SU-DHL-6 (cell line): ENCODE results near the gene SAPCD1.

Source experiments
- EZH2phosphoT487 ChIP-seq: fragments of 200-600 bp; sonication (generic), shearing (Covaris generic); conservative IDR thresholded peaks from 2 replicates; pipeline ENCODE4 v1.6.1; 2018; ENCODE audit warnings: mild to moderate bottlenecking, antibody characterized with exemption, low read length, moderate library complexity, mixed read lengths
- TF ChIP-seq, protein P1 (sequence below): fragments of 200-600 bp; sonication (generic); IDR thresholded peaks from one replicate; pipeline ENCODE4 v1.5.1; 2017; ENCODE audit warnings: antibody characterized with exemption, mild to moderate bottlenecking, low read length, moderate library complexity; ENCODE audit not compliant: insufficient read depth, poor library complexity, severe bottlenecking

DNA sequence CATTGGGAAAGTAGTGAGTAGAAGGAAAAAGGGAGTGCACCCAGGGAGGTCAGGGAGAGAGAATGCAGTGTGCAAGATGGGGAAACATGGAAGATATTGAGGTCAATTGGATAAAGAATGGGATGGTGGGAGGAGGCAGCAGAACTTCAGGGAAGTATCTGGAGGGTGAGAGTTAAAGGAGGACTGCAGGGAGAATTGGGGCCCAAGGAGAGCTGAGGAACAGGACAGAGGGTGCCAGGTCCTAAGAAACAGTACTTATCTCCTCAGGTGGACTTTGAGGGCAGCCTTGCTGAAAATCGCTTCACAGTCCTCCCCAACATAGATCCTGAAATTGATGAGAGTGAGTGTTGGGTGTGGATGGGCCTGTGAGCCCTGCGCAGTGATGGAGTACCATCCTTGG, 4.2 kb upstream of the SAPCD1 start:
- TF ChIP-seq, protein P1, sequence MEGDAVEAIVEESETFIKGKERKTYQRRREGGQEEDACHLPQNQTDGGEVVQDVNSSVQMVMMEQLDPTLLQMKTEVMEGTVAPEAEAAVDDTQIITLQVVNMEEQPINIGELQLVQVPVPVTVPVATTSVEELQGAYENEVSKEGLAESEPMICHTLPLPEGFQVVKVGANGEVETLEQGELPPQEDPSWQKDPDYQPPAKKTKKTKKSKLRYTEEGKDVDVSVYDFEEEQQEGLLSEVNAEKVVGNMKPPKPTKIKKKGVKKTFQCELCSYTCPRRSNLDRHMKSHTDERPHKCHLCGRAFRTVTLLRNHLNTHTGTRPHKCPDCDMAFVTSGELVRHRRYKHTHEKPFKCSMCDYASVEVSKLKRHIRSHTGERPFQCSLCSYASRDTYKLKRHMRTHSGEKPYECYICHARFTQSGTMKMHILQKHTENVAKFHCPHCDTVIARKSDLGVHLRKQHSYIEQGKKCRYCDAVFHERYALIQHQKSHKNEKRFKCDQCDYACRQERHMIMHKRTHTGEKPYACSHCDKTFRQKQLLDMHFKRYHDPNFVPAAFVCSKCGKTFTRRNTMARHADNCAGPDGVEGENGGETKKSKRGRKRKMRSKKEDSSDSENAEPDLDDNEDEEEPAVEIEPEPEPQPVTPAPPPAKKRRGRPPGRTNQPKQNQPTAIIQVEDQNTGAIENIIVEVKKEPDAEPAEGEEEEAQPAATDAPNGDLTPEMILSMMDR = no peak
- TF ChIP-seq EZH2phosphoT487 = no peak
